ENCODE results near the gene FBRSL1.
"Not testable (repeated sequence)": the region's sequence is repeated elsewhere in the genome, so short reads cannot be mapped to it uniquely, and the experiment has no call there.

Gene FBRSL1

DNA sequence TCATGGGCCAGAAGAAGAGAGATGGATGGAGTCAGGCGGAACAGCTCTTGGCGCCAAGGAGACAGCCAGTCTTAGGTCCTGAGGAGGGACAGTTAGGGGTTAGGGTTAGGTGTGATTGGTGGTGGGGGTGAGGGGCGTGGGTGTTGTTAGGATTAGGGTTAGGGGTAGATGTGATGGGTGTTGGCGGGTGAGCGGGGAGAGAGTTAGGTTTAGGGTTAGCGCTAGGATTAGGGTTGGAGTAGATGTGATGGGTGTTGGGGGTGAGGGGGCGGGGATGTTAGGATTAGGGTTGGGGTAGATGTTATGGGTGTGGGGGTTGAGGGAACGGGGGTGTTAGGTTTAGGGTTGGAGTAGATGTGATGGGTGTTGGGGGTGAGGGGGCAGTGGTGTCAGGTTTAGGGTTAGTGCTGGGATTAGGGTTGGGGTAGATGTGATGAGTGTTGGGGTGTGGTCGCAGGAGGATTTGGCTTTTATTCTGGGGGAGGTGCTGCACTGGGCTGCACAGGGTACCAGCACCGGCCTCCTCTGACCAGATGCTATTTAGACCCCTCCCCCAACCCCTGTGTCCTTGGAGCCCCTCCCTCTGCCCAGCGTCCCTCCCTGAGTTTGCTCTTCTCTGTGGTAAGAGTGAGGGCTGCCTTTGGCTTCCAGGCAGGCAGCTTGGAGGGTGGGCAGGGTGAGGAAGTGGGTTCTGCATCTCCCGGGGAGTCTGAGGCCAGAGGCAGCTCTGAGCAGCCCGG is 35.6 kb upstream of the FBRSL1 start:
- DNase-seq, result no peak

DNA sequence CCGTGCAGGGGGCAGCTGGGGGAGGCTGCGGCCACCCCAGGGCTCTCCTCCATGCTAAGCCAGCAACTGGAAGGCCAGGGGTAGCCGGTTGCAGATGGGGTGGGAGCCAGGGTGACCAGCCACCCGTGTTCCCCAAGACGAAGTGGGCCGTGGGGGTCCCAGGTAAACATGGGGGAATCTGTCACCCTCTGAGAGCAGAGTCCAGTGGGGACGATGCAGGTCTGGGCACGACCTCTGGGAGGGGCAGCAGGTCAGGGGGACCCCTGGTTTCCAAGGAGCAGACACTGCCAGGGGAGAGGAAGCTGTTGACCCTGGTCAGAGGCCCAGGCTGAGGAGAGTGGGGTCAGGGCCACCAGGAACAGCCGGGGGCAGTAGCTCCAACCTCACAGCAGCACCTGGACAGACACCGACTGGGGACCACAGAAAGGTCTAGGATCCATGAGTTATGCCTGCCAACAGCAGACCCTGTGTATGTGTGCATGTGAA is 35.0 kb upstream of the FBRSL1 start:
- DNase-seq, result no peak

DNA sequence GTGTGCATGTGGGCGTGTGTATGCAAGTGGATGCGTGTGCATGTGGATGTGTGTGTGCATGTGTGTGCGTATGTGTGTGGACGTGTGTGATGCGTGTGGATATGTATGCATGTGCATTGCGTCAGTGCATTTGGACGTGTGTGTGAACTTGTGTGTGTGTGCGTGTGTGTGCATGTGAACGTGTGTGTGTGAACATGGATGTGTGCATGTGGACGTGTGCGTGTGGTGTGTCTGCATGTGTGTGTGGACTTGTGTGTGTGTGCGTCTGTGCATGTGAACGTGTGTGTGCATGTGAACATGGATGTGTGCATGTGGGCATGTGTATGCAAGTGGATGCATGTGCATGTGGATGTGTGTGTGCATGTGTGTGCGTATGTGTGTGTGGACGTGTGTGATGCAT is 34.4 kb upstream of the FBRSL1 start:
- DNase-seq, result no peak

DNA sequence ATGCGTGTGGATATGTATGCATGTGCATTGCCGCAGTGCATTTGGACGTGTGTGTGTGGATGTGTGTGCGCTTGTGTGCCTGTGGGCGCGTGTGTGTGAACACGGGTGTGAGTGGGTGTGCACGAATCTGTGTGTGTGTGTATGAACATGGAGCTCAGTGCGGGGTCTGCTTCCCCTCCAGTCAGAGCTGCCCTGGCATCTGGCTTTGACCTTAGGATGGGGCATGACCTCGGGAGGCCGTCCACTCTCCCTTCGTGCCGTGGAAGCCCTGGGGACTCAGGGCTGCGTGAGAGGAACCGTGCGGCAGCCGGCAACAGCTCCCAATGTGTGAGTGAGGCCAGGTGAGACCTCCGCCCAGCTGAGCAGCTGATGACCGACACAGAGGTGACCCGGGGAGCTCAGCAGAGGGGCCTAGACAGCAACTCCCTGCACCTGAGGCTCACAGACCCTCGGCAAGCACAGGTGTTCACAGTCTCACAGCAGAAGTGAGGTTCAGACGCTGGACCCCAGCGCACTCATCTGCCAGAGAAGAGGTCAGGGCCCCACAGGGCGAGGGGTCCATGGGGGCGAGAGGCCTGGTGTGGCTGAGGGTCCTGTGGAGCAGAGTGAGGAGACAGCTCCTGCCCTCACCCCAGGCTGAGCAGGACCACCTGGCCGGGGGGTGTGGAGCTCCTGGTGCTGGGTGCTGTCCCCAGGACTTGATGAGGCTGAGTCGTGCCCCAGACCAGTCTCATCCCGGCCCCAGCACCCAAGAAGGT is 33.6 kb upstream of the FBRSL1 start:
- no peak for DNase-seq

DNA sequence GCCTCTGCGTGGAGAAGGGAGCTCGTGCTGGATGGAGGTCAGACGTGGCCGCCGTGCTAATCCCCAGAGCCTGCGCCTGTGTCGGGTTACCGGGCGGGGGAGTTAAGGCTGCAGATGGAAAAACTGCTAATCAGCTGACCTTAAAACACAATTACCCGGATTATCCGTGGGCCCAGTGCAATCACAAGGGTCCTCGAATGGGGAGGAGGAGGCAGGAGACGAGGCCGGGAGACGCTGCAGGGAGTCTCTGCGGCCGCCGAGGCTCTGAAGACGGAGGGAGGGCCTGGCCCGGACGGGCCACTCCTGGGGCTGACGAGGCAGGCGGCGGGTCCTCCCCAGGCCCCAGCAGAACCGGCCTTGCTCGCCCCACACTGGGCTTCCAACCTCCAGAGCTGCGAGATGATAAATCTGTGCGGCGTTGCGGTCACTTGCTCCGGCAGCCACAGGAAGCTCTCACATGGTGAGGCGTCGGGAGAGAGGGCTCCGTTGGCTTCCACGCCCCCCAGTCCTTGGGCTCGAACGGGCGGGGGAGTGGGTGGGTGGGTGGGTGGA is 32.9 kb upstream of the FBRSL1 start:
- DNase-seq, result no peak

DNA sequence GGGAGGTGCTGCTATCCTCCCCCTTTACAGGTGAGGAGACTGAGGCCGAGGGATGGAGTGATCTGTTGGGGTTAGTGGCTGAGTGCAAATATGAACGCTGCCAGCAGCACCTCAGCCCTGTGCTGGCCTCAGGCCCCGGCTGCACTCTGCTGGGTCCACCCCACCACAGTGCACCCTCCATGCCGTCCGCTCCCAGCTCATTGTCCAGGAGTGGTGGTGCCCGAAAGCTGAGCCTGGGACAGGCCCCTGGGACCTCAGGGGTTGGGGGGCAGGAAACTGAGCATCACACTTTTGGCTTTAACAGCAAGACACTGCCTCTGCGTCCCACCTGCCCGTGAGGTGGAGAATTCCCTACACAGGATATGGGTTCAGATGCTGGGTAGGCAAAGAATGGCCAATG is 31.5 kb upstream of the FBRSL1 start:
- no peak for DNase-seq

DNA sequence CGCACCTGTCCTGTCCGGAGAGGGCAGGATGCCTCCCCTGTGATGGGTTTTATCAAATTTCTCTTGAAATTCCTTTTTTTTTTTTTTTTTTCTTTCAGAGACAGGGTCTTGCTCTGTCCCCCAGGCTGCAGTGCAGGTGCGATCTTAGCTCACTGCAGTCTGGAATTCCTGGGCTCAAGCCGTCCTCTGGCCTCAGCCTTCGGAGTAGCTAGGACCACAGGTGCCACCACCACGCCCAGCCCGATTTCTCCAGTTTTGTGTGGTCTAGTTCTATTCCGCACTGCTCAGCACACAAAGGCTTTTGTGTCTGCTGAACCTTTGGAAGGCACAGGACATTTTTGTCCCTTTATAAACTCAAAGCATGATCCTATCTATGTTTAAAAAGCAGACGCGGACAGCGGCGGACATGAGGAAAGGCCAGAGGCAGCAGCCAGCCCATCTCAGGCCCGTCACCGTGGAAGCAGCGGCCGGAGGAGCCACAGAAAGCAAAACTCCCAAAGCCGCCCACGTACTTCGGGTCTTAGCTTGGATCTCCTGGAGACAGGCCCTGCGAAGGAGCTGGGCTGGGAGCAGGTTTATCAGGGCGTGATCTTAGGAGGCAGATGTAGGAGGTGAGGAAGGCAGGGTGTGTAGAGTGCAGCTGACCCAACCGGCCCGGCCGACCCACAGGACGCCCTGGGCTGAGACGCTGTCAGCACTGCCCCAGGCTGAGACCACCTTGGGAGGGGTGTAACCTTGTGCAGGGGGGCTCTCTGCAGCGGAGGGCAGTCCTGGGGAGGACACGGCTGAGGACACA is 30.9 kb upstream of the FBRSL1 start:
- no peak for DNase-seq

DNA sequence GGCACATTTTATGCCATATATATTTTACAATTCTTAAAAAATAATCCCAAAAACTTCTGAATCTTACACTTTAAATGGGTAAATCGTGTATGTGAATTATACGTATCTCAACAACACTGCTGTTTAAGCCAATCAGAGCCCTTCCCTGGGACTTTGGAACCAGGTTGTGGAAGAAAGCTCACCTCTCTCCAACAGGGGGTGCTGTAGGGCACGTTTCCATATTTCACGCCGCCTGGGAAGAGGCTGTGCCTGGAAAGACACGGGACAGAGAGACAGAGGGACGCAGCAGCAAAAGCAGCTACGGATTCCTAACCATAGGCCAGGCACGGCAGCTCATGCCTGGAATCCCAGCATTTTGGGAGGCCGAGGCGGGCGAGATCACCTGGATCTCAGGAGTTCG is 29.4 kb upstream of the FBRSL1 start:
- DNase-seq, result no peak

DNA sequence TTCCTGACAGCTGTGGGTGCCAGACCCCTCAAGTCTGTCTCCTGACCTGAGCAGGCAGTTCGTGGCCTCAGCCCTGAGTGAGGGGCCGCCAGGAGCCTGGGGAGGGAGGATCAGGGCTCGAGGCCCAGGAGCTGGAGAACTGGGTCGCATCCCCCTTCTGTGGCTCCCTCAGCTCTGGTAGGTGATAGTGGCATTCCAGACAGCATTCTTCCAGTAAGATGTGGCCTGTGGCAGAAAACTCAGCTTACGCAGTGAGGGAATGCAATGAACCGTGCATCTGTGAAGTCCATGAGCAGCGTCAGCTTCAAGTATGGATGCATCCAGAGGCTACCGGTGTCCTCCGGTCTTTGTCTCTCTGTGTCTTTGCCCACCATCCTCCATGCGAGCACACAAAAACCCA is 28.4 kb upstream of the FBRSL1 start:
- no peak for DNase-seq

DNA sequence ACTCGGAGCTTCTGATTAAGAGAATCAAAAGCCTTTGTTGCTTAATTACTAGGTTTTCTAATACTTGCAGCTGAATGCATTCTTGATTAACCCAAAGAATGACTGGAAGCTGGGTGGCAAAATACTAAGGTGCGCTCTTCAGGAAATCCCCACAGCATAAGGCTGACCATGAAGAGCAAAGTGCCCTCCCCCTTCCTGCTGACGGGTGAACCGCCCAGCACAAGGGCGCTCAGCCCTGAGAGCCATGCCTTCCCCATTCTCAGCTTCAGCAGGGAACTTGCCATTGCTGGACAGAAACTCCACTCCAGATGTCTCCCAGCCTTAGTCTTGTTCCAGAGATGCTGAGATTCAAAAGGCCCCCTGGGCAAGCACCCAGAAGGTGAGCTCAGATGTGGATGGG is 27.2 kb upstream of the FBRSL1 start:
- no peak for DNase-seq

DNA sequence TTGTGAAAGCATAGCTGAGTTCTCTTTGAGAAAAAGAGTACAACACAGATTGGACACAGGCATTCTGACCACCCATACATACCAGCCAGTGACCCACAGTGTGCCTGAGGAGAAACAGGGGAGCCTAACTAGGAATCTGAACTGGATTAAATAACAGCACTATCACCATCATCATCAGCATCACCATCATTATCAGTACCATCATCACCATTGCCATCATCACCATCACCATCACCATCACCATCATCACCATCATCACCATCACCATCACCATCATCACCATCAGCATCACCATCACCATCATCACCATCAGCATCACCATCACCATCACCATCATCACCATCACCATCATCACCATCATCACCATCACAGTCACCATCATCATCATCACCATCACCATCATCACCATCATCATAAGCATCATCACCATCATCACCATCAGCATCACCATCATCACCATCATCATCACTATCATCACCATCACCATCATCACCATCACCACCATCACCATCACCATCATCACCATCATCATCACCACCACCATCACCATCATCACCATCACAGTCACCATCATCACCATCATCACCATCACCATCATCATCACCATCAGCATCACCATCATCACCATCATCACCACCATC is 26.5 kb upstream of the FBRSL1 start:
- not testable (repeated sequence) for DNase-seq

DNA sequence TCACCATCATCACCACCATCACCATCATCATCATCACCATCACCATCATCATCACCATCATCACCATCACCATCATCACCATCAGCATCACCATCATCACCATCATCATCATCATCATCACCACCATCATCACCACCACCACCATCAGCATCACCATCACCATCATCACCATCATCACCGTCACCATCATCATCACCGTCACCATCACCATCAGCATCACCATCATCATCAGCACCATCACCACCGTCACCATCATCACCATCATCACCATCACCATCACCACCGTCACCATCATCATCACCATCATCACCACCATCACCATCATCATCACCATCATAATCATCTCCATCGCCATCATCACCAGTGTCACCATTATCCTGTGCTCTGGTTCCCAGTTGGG is 25.6 kb upstream of the FBRSL1 start:
- DNase-seq, result not testable (repeated sequence)

DNA sequence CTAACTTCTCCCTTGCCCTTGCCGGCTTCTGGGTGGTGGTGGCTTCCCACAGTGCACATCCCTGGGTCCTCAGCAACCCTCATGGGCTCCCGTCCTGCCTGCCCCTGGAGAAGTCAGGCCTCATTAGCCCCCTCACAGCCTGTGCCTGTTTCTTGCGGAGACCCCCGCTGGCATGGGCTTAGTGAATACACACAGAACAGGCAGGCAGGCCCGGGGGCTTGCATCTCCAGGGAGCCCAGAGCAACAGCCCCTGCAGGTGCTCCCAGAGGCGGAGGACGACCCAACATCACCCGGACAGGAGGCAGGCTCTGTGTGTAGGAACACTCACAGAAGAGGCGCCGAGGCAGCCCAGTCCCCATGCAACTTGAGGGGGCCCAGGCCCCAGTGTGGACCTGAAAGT is 25.1 kb upstream of the FBRSL1 start:
- no peak for DNase-seq

DNA sequence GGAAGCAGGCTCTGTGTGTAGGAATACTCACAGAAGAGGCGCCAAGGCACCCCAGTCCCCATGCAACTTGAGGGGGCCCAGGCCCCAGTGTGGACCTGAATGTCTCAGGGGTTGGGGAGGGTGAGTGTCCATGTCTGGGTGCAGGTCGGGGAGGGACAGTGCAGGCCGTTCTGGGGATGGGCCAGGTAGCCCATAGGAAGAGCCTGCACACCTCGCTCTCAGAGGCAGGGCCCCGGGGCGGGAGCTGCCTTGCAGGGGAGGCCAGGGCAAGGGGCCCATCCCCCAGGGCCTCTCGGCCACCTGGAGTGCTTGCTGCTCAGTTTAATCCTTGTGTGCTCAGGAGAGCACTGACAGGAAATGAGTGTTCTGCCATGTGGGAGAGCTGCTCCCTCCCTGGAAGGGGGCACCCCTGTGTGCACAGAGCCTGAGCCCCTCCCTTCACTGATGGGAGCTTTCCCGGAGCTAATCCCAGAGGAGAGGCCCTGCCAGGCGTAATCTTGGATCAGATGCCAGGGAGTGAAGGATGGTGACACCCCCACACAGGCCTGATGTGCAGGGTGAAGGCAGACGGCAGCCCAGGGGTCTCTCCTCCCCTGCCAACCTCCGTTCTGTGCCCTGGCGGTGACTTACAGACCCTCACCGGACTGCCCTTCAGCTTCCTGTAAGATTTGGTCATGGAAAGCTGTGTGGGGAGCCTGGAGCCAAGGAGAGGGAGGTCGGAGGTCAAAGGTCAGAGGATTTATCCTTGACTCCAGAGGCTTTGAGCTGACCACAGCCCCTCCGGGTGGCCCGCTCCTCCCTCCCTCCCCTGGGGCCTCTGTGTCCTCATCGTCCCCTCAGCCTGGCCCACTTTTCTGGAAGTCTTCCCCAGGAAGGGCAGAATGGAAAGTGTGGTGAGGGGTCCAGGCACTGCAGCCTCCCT is 24.4 kb upstream of the FBRSL1 start:
- DNase-seq, result no peak

DNA sequence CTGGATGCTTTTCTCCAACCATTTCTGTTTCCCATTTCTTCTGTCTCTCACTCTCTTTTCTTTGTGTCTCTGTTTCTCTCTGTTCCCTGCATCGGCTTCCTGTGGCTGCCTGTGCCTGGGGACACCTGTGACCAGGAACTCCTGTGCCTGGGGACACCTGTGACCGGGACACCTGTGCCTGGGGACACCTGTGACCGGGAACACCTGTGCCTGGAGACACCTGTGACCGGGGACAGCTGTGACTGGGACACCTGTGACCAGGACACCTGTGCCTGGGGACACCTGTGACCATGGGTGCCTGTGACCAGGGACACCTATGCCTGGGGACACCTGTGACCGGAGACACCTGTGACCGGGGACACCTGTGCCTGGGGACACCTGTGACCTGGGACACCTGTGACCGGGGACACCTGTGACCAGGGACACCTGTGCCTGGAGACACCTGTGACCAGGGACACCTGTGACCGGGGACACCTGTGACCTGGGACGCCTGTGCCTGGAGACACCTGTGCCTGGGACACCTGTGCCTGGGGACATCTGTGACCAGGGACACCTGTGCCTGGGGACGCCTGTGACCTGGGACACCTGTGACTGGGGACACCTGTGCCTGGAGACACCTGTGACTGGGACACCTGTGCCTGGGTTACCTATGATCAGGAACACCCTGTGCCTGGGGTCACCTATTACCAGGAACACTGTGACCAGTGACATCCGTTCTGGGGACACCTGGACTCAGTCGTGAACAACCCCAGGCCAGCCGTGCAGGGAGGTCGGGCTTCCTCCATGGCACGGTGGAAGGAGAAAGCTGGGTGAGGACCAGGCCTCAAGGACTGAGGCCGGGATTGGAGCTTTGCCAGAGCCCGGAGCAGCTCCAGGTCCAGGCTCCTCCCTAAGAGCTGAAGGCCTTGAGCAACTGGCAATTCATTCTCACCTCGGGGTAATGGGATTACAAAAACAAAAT is 23.4 kb upstream of the FBRSL1 start:
- DNase-seq, result no peak

DNA sequence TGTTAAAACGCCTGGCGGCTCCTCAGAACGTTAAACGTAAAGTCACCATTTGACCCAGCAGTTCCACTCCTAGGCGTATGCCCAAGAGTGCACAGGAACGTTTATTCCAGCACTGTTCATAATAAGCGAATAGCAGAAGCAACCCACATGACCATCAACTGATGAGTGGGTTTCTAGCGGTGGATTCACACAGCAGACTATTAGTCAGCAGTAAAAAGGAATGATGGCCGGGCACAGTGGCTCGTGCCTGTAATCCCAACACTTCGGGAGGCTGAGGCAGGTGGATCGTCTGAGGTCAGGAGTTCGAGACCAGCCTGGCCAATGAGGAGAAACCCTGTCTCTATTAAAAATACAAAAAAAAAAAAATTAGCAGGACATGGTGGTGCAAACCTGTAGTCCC is 22.4 kb upstream of the FBRSL1 start:
- DNase-seq, result no peak

DNA sequence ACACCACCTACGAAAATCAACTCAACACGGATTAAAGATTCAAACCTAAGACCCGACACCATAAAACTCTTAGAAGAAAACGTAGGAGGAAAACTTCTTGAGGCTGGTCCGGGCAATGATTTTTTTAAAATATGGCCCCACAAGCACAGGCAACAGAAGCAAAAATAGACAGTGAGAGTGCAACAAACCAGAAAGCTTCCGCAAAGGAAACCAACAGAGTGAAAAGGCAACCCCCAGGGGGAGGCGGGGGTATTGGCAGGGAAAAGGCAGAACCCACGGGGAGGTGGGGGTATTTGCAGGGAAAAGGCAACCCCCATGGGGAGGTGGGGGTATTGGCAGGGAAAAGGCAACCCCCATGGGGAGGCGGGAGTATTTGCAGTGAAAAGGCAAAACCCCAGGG is 20.5 kb upstream of the FBRSL1 start:
- DNase-seq, result no peak

DNA sequence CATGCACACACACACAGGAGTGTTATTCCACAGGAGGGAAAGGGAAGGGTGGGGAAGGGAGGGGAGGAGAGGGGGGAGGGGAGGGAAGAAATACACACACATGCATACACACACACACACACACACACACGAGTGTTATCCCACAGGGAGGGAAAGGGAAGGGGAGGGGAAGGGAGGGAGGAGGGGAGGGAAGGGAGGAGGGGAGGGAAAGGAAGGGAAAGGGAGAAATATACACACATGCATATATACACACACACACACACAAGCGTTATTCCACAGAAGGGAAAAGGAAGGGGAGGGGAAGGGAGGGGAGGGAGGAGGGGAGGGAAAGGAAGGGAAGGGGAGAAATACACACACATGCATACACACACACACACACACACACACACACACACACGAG is 19.6 kb upstream of the FBRSL1 start:
- DNase-seq, result no peak

DNA sequence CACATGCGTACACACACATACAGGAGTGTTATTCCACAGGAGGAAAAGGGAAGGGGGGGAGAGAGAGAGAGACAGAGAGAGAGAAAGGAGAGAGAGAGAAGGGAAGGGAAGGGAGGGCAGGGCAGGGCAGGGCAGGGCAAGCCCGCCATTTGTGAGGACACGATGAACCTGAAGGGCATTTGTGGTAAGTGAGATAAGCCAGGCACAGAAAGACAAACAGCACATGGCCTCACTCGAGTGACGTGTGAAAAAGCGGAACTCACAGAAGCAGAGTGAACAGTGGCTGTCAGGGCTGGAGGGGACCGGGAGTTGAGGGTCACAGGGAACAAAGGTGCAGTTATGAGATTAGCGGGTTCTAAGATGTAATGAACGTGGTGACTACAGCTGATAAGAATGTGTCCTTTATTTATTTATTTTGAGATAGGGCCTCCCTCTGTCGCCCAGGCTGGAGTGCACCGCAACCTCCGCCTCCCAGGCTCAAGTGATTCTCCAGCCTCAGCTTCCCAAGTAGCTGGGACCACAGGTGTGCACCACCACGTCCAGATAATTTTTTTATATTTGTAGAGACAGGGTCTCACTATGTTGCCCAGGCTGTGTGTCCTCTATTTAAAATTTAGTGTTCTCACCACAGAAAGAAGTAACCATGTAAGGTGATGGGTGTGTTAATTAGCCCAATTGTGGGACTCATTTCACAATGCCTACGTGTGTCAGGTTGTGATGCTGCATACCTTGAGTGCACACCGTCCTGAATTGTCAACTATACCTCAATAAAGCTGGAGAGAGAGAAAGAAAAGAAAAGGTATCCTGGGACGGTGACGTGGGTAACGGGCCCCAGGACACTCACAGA is 18.7 kb upstream of the FBRSL1 start:
- no peak for DNase-seq

DNA sequence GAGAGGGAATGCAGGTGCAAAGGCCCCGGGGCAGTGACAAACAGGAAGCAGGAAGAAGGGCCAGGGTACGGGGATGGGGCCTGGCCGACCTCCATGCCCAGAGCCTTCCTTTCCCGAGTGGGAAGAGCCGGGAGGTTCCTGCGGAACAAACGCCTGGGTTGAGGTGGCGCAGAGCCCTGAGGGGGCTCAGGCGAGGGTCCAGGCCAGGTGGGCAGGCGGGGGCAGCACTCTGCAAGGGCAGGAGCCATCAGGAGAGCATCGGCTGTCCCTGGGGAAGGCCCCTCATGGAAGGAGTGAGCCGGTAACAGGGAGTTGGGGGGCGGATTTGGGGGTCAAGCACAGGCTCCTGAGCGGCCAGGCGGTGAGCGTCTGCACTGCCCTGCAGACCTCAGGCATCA is 18.1 kb upstream of the FBRSL1 start:
- no peak for DNase-seq
